K562 (cell line): ENCODE results near the gene TRPM6. TPM values are rescaled to one million over a fixed set of nuclear protein-coding genes. Genes with fewer than 3 reads are reported as not detected.

Experiments
- ATAC-seq: fragments of 200-7000 bp; cut with Tn5 transposase; 3 replicates; pipeline ENCODE4 v1.9.1; 2020; ENCODE audit warnings: moderate library complexity
- BruUV-seq: library from RNA; stranded (reverse); fragments of 400-500 nt; replicated peaks from 2 replicates; lab custom pipeline; 2021; lab: Mats Ljungman, UMichigan
- CTCF ChIA-PET: fragments of 300-600 bp; formaldehyde crosslinking; extraction: SDS; loops from one replicate; lab custom pipeline; 2021; ENCODE audit warnings: low intra/inter-chr PET ratio; lab: Yijun Ruan, JAX
- POLR2A ChIA-PET: fragments of 300-600, 350-650 bp; sonication (Branson Sonifier 250); formaldehyde crosslinking; extraction: SDS; loops from one replicate; lab custom pipeline; 2021; ENCODE audit warnings: antibody characterized with exemption, inconsistent platforms; lab: Yijun Ruan, JAX
- DNase-seq, 4 experiments: peaks; one replicate each; pipeline versions ENCODE4 v3.0.0 to v3.0.0-alpha.2; 2011 to 2018; ENCODE audit warnings: low spot score in 3 of 4, mixed read lengths in 3 of 4; ENCODE audit errors: extremely low read depth in 1 of 4
- FAIRE-seq: peaks from 2 replicates; lab custom pipeline; 2011; peaks lifted over from hg19 to GRCh38; lab: Jason Lieb, UNC
- H2AFZ ChIP-seq: 2 replicates; pipeline ENCODE4 v1.6.0; 2011; ENCODE audit warnings: low read depth, low read length, control low read depth, inconsistent platforms
- H3K27ac ChIP-seq: fragments of 200-600 bp; 3 replicates; pipeline ENCODE4 v1.8.0; 2011; ENCODE audit warnings: low read depth, mild to moderate bottlenecking, control low read depth, inconsistent platforms, low read length, moderate library complexity, mixed read lengths; ENCODE audit errors: extremely low read depth
- H3K27me3 ChIP-seq, 2 experiments: fragments of 300-600 bp in 1 of 2; 2 replicates in 1 of 2; 3 replicates in 1 of 2; pipeline versions ENCODE4 v1.6.0 to v1.8.0; 2011; ENCODE audit warnings: inconsistent platforms in 2 of 2, low read length in 2 of 2, mild to moderate bottlenecking in 1 of 2, mixed read lengths in 1 of 2, moderate library complexity in 1 of 2; ENCODE audit not compliant: control insufficient read depth in 2 of 2, insufficient read depth in 2 of 2
- H3K36me3 ChIP-seq: fragments of 300-600 bp; 3 replicates; pipeline ENCODE4 v1.8.0; 2011; ENCODE audit warnings: mild to moderate bottlenecking, low read length, inconsistent platforms; ENCODE audit not compliant: control insufficient read depth, insufficient read depth
- H3K4me1 ChIP-seq, 2 experiments: fragments of 200-600 bp in 1 of 2; replicated peaks in 1 of 2; 2 replicates in 1 of 2; 3 replicates in 1 of 2; pipeline versions ENCODE4 v1.5.1 to v1.8.0; 2011; ENCODE audit warnings: inconsistent platforms in 2 of 2, low read length in 2 of 2, mild to moderate bottlenecking in 1 of 2, mixed read lengths in 1 of 2, moderate library complexity in 1 of 2; ENCODE audit not compliant: control insufficient read depth in 2 of 2, insufficient read depth in 2 of 2
- H3K4me2 ChIP-seq: 2 replicates; pipeline ENCODE4 v1.6.1; 2011; ENCODE audit warnings: low read length, control low read depth, inconsistent platforms, mixed read lengths; ENCODE audit not compliant: insufficient read depth
- H3K4me3 ChIP-seq: fragments of 200-600 bp; sonication (generic), shearing (Covaris generic); 2 replicates; pipeline ENCODE4 v1.5.1; 2016; ENCODE audit warnings: control low read depth, inconsistent platforms
- H3K79me2 ChIP-seq: fragments of 200-600 bp; 3 replicates; pipeline ENCODE4 v1.8.0; 2011; ENCODE audit warnings: low read length, inconsistent platforms; ENCODE audit not compliant: control insufficient read depth, insufficient read depth
- H3K9ac ChIP-seq, 2 experiments: 2 replicates each; pipeline versions ENCODE4 v1.6.0 to v1.6.1; 2011; ENCODE audit warnings: low read depth in 2 of 2, low read length in 2 of 2, control low read depth in 1 of 2, inconsistent platforms in 1 of 2, mild to moderate bottlenecking in 1 of 2, mixed read lengths in 1 of 2; ENCODE audit not compliant: insufficient read depth in 1 of 2
- H3K9me1 ChIP-seq: one replicate; pipeline ENCODE4 v1.6.0; 2011; ENCODE audit warnings: inconsistent platforms, mild to moderate bottlenecking, low read length, moderate library complexity; ENCODE audit not compliant: control insufficient read depth, insufficient read depth
- H3K9me3 ChIP-seq: replicated peaks from 2 replicates; pipeline ENCODE4 v1.5.1; 2011; ENCODE audit warnings: low read depth, low read length, inconsistent platforms; ENCODE audit not compliant: control insufficient read depth, insufficient read depth
- H4K20me1 ChIP-seq: replicated peaks from 2 replicates; pipeline ENCODE4 v1.6.1; 2011; ENCODE audit warnings: low read length, inconsistent platforms, mixed read lengths; ENCODE audit not compliant: control insufficient read depth, insufficient read depth
- BCOR ChIP-seq: fragments of 450-650 bp; IDR thresholded peaks from 2 replicates; pipeline ENCODE4 v1.6.1; 2016
- CBFA2T3 ChIP-seq: fragments of 450-650 bp; IDR thresholded peaks from 2 replicates; pipeline ENCODE4 v1.6.1; 2017
- CREB1 ChIP-seq, 2 experiments: sonication (generic) in 1 of 2; formaldehyde crosslinking in 1 of 2; IDR thresholded peaks; 2 replicates each; pipeline versions ENCODE4 v1.6.1 to v1.8.0; 2012 to 2022; ENCODE audit warnings: inconsistent platforms in 1 of 2, mild to moderate bottlenecking in 1 of 2, missing genetic modification reagents in 1 of 2, moderate library complexity in 1 of 2
- DMBX1 ChIP-seq: fragments of 250-450 bp; sonication (Bioruptor Pico); IDR thresholded peaks from 2 replicates; pipeline ENCODE4 v1.8.0; 2022; ENCODE audit warnings: inconsistent platforms, mild to moderate bottlenecking, moderate library complexity, borderline replicate concordance
- DNMT1 ChIP-seq: fragments of 450-650 bp; IDR thresholded peaks from 2 replicates; pipeline ENCODE4 v1.6.1; 2016; ENCODE audit warnings: antibody characterized with exemption, mild to moderate bottlenecking
- E2F8 ChIP-seq: fragments of 450-650 bp; IDR thresholded peaks from 2 replicates; pipeline ENCODE4 v1.7.1; 2018; ENCODE audit warnings: mild to moderate bottlenecking, low read depth; ENCODE audit not compliant: partially characterized antibody
- HMGN3 ChIP-seq: IDR thresholded peaks from 2 replicates; pipeline ENCODE4 v1.6.1; 2011; ENCODE audit warnings: borderline replicate concordance, low read depth, mild to moderate bottlenecking, mixed read lengths, low read length; ENCODE audit not compliant: insufficient read length; ENCODE audit errors: extremely low read depth
- NCOA2 ChIP-seq, 2 experiments: fragments of 450-650 bp; IDR thresholded peaks; 2 replicates each; pipeline ENCODE4 v1.6.1; 2018; ENCODE audit warnings: mild to moderate bottlenecking in 2 of 2, moderate library complexity in 1 of 2; ENCODE audit not compliant: partially characterized antibody in 2 of 2
- NRF1 ChIP-seq, 2 experiments: fragments of 450-650 bp; IDR thresholded peaks in 1 of 2; conservative IDR thresholded peaks in 1 of 2; 2 replicates each; pipeline ENCODE4 v1.6.1; 2014; ENCODE audit warnings: mild to moderate bottlenecking in 2 of 2
- RBBP5 ChIP-seq: fragments of 200-600 bp; sonication (generic); IDR thresholded peaks from 2 replicates; pipeline ENCODE4 v1.6.1; 2012; ENCODE audit warnings: borderline replicate concordance, mild to moderate bottlenecking, low read length, control low read depth, inconsistent platforms; ENCODE audit not compliant: insufficient read depth, poor library complexity, severe bottlenecking
- TRIM28 ChIP-seq: fragments of 450-650 bp; IDR thresholded peaks from 2 replicates; pipeline ENCODE4 v1.6.1; 2017
- VEZF1 ChIP-seq: fragments of 200-800 bp; sonication (Bioruptor generic); IDR thresholded peaks from 2 replicates; pipeline ENCODE4 v1.6.1; 2017; ENCODE audit warnings: missing genetic modification characterization, missing compliant biosample characterization
- ZNF140 ChIP-seq: fragments of 250-450 bp; sonication (Bioruptor Pico); IDR thresholded peaks from 2 replicates; pipeline ENCODE4 v1.8.0; 2021; ENCODE audit warnings: moderate library complexity, mild to moderate bottlenecking, inconsistent platforms
- ZNF717 ChIP-seq: fragments of 250-450 bp; sonication (Bioruptor Pico); IDR thresholded peaks from 2 replicates; pipeline ENCODE4 v1.5.0; 2021
- WGBS: fragments of 100-300 bp; shearing (Covaris generic); methylation state at CpG from one replicate; pipeline ENCODE4 v1.1.6; 2016; ENCODE audit warnings: low coverage, mixed read lengths; ENCODE audit not compliant: insufficient coverage; ENCODE audit errors: missing lambda C conversion rate; 5-methylcytosine and 5-hydroxymethylcytosine counted together
- in situ Hi-C: fragments of 300-500 bp; cut with MboI; formaldehyde crosslinking; loops from 4 replicates; pipeline ENCODE4 v1.15.0; 2018; ENCODE audit warnings: inconsistent platforms, mixed read lengths
- intact Hi-C: fragments of 100-400 bp; cut with micrococcal nuclease; formaldehyde crosslinking; loops from 2 replicates; pipeline ENCODE4 v1.14.2; 2022
- polyA plus RNA-seq, 8 experiments: library from polyadenylated mRNA; depleted of rRNA in 4 of 8; stranded (reverse) in 5 of 8; unstranded in 3 of 8; fragments of >200 nt; fragmentation: Nextera tagmentation in 2 of 8; fragmentation: Illumina TruSeq in 1 of 8; extraction: Ambion mirVana in 2 of 8; extraction: Trizol in 1 of 8; gene quantifications; 2 replicates each; pipeline versions ENCODE4 v1.2.1 to v1.2.3, GENCODE V29; 2011 to 2014; ENCODE audit warnings: inconsistent platforms in 1 of 8, missing spikeins in 1 of 8
- total RNA-seq, 7 experiments: library from RNA; depleted of rRNA in 6 of 7; stranded (reverse); fragments of >200 nt in 6 of 7; fragmentation: Illumina TruSeq in 2 of 7; extraction: Trizol in 2 of 7; gene quantifications; 2 replicates each; pipeline versions ENCODE4 v1.2.1 to v1.2.3, GENCODE V29; 2011 to 2021; ENCODE audit warnings: low replicate concordance in 1 of 7

Gene TRPM6
- total and polyA plus RNA-seq, 9 of the 15 experiments (the other 6 are each of a cell fraction or from before 2014, with no cell fraction given) = 0.03 to 0.16 (median 0.09) TPM

- BruUV-seq = no TSS peak
- FAIRE-seq (no peak), DNase-seq (no peak), ATAC-seq (no peak)
- intact Hi-C loops = no loop called here
- H3K4me1 ChIP-seq = no peaks in the 10 kb centered on the region
- H3K4me3 ChIP-seq = no peak overlapping the region
- no peaks in the 10 kb centered on the region for H3K9me3 ChIP-seq
- H3K36me3 ChIP-seq = no peaks in the 10 kb centered on the region
- H3K4me2 ChIP-seq = no peak overlapping the region
- 11% methylated on average over 3 of the region's 3 CpGs for WGBS
- no peaks in the 10 kb centered on the region for H3K27me3 ChIP-seq
- no peak overlapping the region for H3K27ac ChIP-seq
- CTCF ChIA-PET = no interaction called here
- in situ Hi-C loops = no loop called here
- no peaks in the 10 kb centered on the region for H3K79me2 ChIP-seq
- H3K9me1 ChIP-seq = no peaks in the 10 kb centered on the region
- no peak overlapping the region for H3K9ac ChIP-seq
- no peaks in the 10 kb centered on the region for H4K20me1 ChIP-seq
- no peak overlapping the region for H2AFZ ChIP-seq
- TF ChIP-seq BCOR = no peak
- no peak for TF ChIP-seq CBFA2T3
- TF ChIP-seq ZNF717 = no peak
- TF ChIP-seq NCOA2 (IDR thresholded peaks at IDR 0.05; ENCODE audit: partially characterized antibody in 2 of 2) = no peak
- no peak for TF ChIP-seq TRIM28
- TF ChIP-seq RBBP5 = no peak
- no peak for TF ChIP-seq DMBX1 (CRISPR knock-in tag)
- TF ChIP-seq DNMT1 = no peak
- no peak for TF ChIP-seq E2F8
- TF ChIP-seq CREB1 (IDR thresholded peaks at IDR 0.05) = no peak
- no peak for TF ChIP-seq CREB1 (CRISPR knock-in tag; IDR thresholded peaks at IDR 0.05)
- no peak for TF ChIP-seq HMGN3
- TF ChIP-seq VEZF1 (CRISPR knock-in tag) = no peak
- no peak for TF ChIP-seq ZNF140 (CRISPR knock-in tag)
- TF ChIP-seq NRF1 (conservative IDR thresholded peaks at IDR 0.05 in 1 of 2, IDR thresholded peaks at IDR 0.05 in 1 of 2) = no peak
- POLR2A ChIA-PET = no interaction called here
Measured at GRCh38 chr9:74755999-74756398, 131.7 kb downstream of the TRPM6 start.
